ENCODE results near the gene PLA2G15. TPM values are rescaled to one million over a fixed set of nuclear protein-coding genes. Genes with fewer than 3 reads are reported as not detected.

PLA2G15 gene
- total RNA-seq, 1 donor from 2014 or later, result 20.9 TPM

DNA sequence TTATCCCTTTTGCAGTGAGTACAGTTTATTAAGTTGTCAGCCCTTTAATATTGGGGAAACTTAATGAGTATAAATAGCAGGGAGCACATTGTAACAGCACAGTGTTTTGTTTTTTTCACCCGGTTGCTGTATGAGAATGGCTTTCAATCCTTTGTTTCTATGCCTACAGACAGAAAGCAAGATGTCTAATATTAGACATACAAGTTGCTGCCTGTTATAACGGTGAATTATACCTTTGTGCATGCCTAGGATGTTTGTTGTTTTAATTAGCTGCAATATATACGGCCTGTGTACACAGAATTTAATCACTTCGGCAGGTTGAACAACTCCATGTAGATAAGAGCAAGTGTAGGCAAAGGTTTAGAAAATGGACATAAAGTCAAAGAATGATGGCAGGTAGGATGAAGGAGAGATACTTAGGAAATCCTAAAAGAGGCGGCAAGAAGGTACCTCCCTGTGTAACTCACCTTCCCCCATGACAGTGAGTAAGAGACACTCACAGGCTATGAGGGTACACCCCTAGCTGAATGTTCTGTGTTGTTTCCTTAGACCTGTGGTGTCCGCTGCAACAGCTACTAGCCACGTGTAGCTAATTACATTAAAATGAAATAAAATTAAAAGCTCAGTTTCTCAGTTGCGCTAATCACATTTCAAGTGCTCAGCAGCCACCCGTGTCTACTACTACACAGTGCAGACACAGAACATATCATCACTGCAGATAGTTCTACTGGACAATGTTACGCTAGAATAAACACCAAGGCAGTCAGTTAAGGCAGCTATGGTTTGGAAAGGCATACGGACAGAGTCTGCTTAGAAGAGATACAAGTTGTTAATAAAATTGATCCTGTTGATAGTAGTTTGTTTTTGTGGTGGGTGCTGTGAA, 54.6 kb downstream of the PLA2G15 start:
- H3K27ac Mint-ChIP-seq, result no peak overlapping the region
- no peaks in the 10 kb centered on the region for H3K9me3 Mint-ChIP-seq (ENCODE audit: low read depth)
- TF ChIP-seq, protein P1, sequence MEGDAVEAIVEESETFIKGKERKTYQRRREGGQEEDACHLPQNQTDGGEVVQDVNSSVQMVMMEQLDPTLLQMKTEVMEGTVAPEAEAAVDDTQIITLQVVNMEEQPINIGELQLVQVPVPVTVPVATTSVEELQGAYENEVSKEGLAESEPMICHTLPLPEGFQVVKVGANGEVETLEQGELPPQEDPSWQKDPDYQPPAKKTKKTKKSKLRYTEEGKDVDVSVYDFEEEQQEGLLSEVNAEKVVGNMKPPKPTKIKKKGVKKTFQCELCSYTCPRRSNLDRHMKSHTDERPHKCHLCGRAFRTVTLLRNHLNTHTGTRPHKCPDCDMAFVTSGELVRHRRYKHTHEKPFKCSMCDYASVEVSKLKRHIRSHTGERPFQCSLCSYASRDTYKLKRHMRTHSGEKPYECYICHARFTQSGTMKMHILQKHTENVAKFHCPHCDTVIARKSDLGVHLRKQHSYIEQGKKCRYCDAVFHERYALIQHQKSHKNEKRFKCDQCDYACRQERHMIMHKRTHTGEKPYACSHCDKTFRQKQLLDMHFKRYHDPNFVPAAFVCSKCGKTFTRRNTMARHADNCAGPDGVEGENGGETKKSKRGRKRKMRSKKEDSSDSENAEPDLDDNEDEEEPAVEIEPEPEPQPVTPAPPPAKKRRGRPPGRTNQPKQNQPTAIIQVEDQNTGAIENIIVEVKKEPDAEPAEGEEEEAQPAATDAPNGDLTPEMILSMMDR (IDR thresholded peaks at IDR 0.05; ENCODE audit: unreplicated experiment), result no peak
- no peaks in the 10 kb centered on the region for H3K27me3 Mint-ChIP-seq
- H3K4me1 Mint-ChIP-seq (ENCODE audit: low read depth), result peaks cover 7% of the 10 kb centered on the region
- peaks cover 16% of the 10 kb centered on the region for H3K36me3 Mint-ChIP-seq (ENCODE audit: insufficient read depth)
- no peak overlapping the region for H3K4me3 Mint-ChIP-seq (ENCODE audit: low read depth)
- no peak for DNase-seq (ENCODE audit: low spot score, unreplicated experiment)

DNA sequence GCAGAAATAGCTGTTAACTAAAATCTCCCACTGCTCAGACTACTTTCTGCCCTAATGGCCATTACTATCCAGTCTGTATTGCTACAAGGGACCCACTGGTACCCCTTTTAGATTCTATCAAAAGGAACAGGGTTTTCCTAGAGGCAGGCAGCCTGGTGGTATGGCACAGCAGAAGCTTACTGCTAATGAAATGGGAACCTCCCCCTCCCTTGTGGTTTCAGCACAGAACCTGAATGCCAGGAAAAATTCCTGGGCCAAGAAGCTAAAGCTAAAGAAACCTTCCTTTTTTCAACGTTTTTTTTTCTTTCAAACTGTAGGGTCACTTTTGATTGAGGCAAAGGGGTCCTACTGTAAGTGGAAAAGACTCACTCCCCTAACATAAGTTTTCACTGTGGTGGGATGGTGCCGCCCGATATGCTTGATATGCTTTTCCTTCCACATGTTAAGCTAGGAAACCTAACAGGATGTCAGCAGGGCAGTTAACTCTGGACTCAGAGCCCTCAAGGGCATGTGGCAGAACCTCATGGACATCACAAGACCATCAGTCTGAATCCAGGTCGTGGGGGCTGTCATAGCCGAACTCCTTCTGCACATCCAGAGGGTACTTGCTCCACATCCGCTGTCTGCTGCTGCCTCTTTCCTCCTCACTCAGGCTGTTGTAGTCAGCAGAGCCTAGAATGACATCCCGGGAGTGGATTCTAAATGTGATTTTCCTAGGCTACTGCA, 55.7 kb downstream of the PLA2G15 start:
- TF ChIP-seq, protein P1 (IDR thresholded peaks at IDR 0.05; ENCODE audit: unreplicated experiment), result no peak
- Mint-ChIP-seq H3K27me3 (no peaks in the 10 kb centered on the region), H3K4me1 (ENCODE audit: low read depth) (peaks cover 7% of the 10 kb centered on the region), H3K36me3 (ENCODE audit: insufficient read depth) (peaks cover 16% of the 10 kb centered on the region), H3K9me3 (ENCODE audit: low read depth) (no peaks in the 10 kb centered on the region), H3K4me3 (ENCODE audit: low read depth) (no peak overlapping the region), H3K27ac (no peak overlapping the region)
- DNase-seq (ENCODE audit: low spot score, unreplicated experiment), result no peak

DNA sequence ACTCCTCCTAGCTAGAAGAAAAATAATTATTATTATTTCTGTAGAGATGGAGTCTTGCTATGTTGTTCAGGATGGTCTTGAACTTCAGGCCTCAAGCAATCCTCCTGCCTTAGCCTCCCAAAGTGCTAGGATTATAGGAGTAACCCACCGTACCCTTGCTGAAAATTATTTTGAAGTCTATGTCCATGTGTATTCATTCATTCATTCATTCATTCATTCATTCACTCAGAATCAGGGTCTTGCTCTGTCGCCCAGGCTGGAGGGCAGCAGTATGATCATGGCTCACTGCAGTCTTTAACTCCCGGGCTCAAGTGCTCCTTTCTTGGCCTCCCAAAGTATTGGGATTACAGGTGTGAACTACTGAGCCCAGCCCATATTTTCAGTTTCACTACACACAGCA, 61.5 kb downstream of the PLA2G15 start:
- H3K27ac Mint-ChIP-seq, result no peak overlapping the region
- no peak for DNase-seq (ENCODE audit: low spot score, unreplicated experiment)
- H3K9me3 Mint-ChIP-seq (ENCODE audit: low read depth), result no peaks in the 10 kb centered on the region
- H3K4me3 Mint-ChIP-seq (ENCODE audit: low read depth), result no peak overlapping the region
- TF ChIP-seq, protein P1 (IDR thresholded peaks at IDR 0.05; ENCODE audit: unreplicated experiment), result no peak
- peaks cover 14% of the 10 kb centered on the region for H3K36me3 Mint-ChIP-seq (ENCODE audit: insufficient read depth)
- H3K4me1 Mint-ChIP-seq (ENCODE audit: low read depth), result peaks cover 11% of the 10 kb centered on the region
- H3K27me3 Mint-ChIP-seq, result no peaks in the 10 kb centered on the region

DNA sequence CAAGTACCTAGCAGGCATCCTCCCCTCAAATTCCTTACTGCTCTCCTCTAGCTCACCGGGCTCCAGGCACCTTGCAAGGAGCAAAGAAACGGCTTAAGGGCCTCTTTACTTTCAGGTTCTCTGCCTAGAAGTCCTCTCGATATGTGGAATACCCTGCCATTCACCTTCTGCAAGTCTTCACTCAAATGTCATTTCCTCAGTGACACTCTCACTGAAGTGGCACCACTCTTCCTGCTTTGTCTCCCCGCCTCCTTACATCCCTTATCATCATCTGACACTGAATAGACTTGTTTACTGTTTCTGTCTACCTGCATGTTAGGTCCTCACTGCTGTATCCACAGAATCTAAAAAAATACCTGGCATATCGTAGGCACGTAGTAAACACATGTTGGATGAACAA, 64.6 kb downstream of the PLA2G15 start:
- peak overlapping the region; percentile 98 for H3K4me3 Mint-ChIP-seq (ENCODE audit: low read depth)
- peaks cover 21% of the 10 kb centered on the region for H3K4me1 Mint-ChIP-seq (ENCODE audit: low read depth)
- peaks cover 8% of the 10 kb centered on the region for H3K36me3 Mint-ChIP-seq (ENCODE audit: insufficient read depth)
- DNase-seq (ENCODE audit: low spot score, unreplicated experiment), result no peak
- H3K27me3 Mint-ChIP-seq, result no peaks in the 10 kb centered on the region
- TF ChIP-seq, protein P1 (IDR thresholded peaks at IDR 0.05; ENCODE audit: unreplicated experiment), result no peak
- H3K27ac Mint-ChIP-seq, result peak overlapping the region; percentile 98
- H3K9me3 Mint-ChIP-seq (ENCODE audit: low read depth), result no peaks in the 10 kb centered on the region

DNA sequence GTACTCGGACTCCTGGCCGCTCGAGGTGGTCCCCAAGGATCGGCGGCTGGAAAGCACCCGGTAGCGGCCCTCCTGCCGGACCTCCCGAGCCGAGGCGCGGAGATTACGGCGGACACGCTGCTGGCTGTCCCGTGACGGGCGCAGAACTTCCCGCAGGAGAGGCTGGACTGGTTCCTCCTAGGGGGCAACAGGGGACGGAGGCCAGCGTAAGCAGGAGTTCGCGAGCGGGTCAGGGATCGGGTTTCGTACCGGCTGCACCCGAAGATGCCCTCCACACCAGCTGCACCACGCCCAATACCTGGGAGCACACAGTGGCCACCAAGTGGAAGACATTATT, 65.2 kb downstream of the PLA2G15 start:
- Mint-ChIP-seq H3K27me3 (no peaks in the 10 kb centered on the region), H3K9me3 (ENCODE audit: low read depth) (no peaks in the 10 kb centered on the region), H3K4me1 (ENCODE audit: low read depth) (peaks cover 21% of the 10 kb centered on the region), H3K36me3 (ENCODE audit: insufficient read depth) (peaks cover 8% of the 10 kb centered on the region), H3K4me3 (ENCODE audit: low read depth) (peak overlapping the region; percentile 98), H3K27ac (peak overlapping the region; percentile 98)
- DNase-seq (ENCODE audit: low spot score, unreplicated experiment), result peak; percentile 27
- TF ChIP-seq, protein P1 (IDR thresholded peaks at IDR 0.05; ENCODE audit: unreplicated experiment), result no peak

Small RNAs within 50 kb of the gene (microRNA-seq; reads per million reads assigned to microRNA genes)
- not detected for gene MIR6773 (ENCODE audit: borderline number of aligned reads, unreplicated experiment)

Other genes with a start within 250 kb of the PLA2G15 start
- not detected in 2 replicates for gene DPEP2, start 245.9 kb upstream of the PLA2G15 start, total RNA-seq
- not detected in 2 replicates for gene DPEP2NB, start 229.5 kb upstream of the PLA2G15 start, total RNA-seq
- 9.5 and 10.4 TPM in 2 replicates for gene DDX28, start 222.1 kb upstream of the PLA2G15 start, total RNA-seq
- 18.8 and 21.2 TPM in 2 replicates for gene DUS2, start 222.1 kb upstream of the PLA2G15 start, total RNA-seq
- 48.7 and 51.8 TPM in 2 replicates for gene NFATC3, start 160.0 kb upstream of the PLA2G15 start, total RNA-seq
- gene ESRP2, start 9.2 kb upstream of the PLA2G15 start, total RNA-seq, result 82.3 and 88.6 TPM in 2 replicates
- 11.3 and 11.6 TPM in 2 replicates for gene SLC7A6, start 19.2 kb downstream of the PLA2G15 start, total RNA-seq
- 23.9 and 25.9 TPM in 2 replicates for gene SLC7A6OS, start 65.6 kb downstream of the PLA2G15 start, total RNA-seq
- gene PRMT7, start 65.6 kb downstream of the PLA2G15 start, total RNA-seq, result 60.0 and 70.5 TPM in 2 replicates
- 1.7 and 2.8 TPM in 2 replicates for gene SMPD3, start 203.1 kb downstream of the PLA2G15 start, total RNA-seq